ENCODE results near the gene ADARB2. TPM values are rescaled to one million over a fixed set of nuclear protein-coding genes. Genes with fewer than 3 reads are reported as not detected.

ADARB2 gene
- total RNA-seq, 1 donor from 2014 or later = 1.2 TPM

DNA sequence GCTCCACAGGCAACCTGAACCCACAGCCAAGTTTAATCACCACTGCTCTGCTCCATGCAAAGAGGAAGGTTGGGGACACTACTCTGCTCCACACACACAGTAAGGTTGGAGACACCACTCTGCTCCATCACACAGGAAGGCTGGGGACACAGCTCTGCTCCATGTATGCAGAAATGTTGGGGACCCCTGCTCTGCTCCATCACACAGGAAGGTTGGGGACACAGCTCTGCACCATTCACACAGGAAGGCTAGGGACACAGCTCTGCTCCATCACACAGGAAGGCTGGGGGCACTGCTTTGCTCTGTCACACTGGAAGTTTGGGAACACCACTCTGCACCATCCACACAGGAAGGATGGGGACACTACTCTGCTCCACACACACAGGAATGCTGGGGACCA is 14.8 kb upstream of the ADARB2 start:
- intact Hi-C loops (cut with DNase I) = no loop called here

DNA sequence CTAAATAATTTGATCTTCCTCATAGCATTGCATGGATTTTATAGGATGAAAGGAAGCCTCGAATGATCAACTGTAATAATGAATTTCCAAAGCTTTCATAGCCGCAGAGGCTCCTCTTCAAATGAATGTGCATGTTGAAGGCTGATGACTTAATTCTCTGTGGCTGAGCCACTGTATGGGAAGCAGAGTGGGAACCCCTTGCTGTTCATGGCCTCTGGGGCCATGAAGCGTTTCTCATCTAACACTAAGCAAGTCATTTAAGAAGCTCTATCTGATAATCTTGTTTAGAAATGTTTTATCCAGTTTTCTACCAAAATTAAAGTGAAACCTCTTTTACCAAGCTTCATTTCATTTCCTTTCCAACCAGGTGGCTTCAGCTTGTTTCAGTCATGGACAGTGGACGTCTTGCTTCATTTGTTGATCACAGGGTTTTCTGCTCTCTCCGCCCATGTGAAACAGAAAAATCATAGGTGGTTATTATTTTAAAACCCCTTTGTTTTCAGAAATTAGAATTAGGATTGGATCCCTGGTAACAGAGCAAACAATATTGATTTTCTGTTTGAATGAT is 10.3 kb upstream of the ADARB2 start:
- no peak overlapping the region for H3K4me3 ChIP-seq
- no peaks in the 10 kb centered on the region for H3K27me3 ChIP-seq
- no peaks in the 10 kb centered on the region for H3K4me1 ChIP-seq
- DNase-seq (no peak), ATAC-seq (no peak)
- TF ChIP-seq, protein P1, sequence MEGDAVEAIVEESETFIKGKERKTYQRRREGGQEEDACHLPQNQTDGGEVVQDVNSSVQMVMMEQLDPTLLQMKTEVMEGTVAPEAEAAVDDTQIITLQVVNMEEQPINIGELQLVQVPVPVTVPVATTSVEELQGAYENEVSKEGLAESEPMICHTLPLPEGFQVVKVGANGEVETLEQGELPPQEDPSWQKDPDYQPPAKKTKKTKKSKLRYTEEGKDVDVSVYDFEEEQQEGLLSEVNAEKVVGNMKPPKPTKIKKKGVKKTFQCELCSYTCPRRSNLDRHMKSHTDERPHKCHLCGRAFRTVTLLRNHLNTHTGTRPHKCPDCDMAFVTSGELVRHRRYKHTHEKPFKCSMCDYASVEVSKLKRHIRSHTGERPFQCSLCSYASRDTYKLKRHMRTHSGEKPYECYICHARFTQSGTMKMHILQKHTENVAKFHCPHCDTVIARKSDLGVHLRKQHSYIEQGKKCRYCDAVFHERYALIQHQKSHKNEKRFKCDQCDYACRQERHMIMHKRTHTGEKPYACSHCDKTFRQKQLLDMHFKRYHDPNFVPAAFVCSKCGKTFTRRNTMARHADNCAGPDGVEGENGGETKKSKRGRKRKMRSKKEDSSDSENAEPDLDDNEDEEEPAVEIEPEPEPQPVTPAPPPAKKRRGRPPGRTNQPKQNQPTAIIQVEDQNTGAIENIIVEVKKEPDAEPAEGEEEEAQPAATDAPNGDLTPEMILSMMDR (IDR thresholded peaks at IDR 0.05) = no peak
- H3K36me3 ChIP-seq = no peaks in the 10 kb centered on the region
- H3K9me3 ChIP-seq = peaks cover 10% of the 10 kb centered on the region
- H3K27ac ChIP-seq = no peak overlapping the region
- intact Hi-C loops (cut with DNase I) = no loop called here

More for the DNA sequence above, 14.8 kb upstream of the ADARB2 start:
- Histone ChIP-seq H3K9me3 (peaks cover 10% of the 10 kb centered on the region), H3K4me1 (no peaks in the 10 kb centered on the region), H3K4me3 (no peak overlapping the region), H3K27me3 (no peaks in the 10 kb centered on the region), H3K36me3 (no peaks in the 10 kb centered on the region), H3K27ac (no peak overlapping the region)
- TF ChIP-seq, protein P1 (IDR thresholded peaks at IDR 0.05) = no peak
- ATAC-seq (no peak), DNase-seq (no peak)

DNA sequence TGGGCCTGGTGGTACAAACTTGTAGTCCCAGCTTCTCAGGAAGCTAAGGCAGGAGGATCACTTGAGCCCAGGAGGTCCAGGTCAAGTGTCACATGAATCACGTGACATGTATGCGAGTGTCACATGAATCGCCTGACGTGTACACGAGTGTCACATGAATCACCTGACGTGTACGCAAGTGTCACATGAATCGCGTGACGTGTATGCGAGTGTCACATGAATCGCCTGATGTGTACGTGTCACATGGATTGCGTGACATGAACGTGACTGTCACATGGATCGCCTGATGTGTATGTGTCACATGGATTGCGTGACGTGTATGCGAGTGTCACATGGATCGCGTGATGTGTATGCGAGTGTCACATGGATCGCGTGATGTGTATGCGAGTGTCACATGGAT is 9.5 kb upstream of the ADARB2 start:
- H3K36me3 ChIP-seq = no peaks in the 10 kb centered on the region
- TF ChIP-seq, protein P1 (IDR thresholded peaks at IDR 0.05) = no peak
- no peak overlapping the region for H3K27ac ChIP-seq
- intact Hi-C loops (cut with DNase I) = no loop called here
- no peak overlapping the region for H3K4me3 ChIP-seq
- H3K27me3 ChIP-seq = no peaks in the 10 kb centered on the region
- DNase-seq (no peak), ATAC-seq (no peak)
- H3K9me3 ChIP-seq = peaks cover 10% of the 10 kb centered on the region
- H3K4me1 ChIP-seq = no peaks in the 10 kb centered on the region

DNA sequence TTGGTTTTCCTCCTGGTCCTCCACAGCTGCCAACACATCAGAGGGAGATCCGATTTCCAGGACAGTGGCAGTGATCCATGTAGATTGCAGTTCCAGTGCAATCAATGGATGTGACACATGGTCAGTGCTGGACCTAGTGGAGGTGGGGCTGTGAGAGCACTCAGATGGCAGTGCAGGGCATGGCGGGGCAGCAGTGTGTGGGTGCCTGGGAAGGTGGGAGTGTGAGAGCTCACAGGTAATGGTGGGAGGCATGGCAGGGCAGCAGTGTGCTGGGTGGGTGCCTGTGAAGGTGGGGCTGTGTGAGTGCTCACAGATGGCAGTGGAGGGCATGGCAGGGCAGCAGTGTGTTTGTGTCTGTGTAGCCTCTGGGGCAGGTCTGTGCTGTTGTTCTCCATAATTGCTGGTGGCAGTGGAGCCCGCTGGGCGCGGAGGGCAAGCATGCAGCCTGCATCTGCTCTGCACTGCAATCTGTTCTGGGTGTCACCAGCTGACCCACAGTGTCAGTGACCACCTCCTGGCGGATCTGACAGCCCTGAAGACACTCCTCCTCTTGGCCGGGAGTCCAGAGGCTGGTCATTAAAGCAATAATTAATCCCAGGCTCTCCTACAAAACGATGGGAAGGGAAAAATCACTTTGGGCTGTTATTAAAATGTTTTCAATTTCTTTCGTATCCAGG is 8.6 kb upstream of the ADARB2 start:
- Histone ChIP-seq H3K36me3 (no peaks in the 10 kb centered on the region), H3K4me3 (no peak overlapping the region), H3K27ac (no peak overlapping the region), H3K9me3 (peaks cover 6% of the 10 kb centered on the region), H3K27me3 (no peaks in the 10 kb centered on the region), H3K4me1 (no peaks in the 10 kb centered on the region)
- ATAC-seq (peak; percentile 26), DNase-seq (no peak)
- TF ChIP-seq, protein P1 (IDR thresholded peaks at IDR 0.05) = no peak
- intact Hi-C loops (cut with DNase I) = no loop called here

DNA sequence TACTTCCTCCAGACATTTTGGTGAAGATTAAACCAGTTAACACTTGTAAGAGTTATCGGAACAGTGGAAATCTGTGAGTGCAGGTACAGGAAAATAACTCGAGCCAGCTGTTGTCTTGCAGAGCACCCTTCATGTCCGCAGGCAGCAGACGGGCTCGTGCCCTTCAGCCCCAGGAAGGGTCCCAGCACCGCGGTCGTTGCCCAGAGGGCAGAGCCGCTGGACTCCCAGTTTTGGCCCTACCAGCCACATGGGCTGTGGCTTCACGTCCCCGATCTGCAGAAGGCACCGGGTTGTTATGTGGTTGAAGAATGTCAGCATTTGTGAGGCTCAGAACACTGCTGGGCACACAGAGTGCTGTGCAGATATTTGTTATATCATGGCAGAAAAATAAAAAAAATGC is 7.2 kb upstream of the ADARB2 start:
- Histone ChIP-seq H3K4me1 (no peaks in the 10 kb centered on the region), H3K27ac (no peak overlapping the region), H3K9me3 (no peaks in the 10 kb centered on the region), H3K4me3 (no peak overlapping the region), H3K36me3 (no peaks in the 10 kb centered on the region), H3K27me3 (peaks cover 7% of the 10 kb centered on the region)
- ATAC-seq (no peak), DNase-seq (no peak)
- intact Hi-C loops (cut with DNase I) = no loop called here
- TF ChIP-seq, protein P1 (IDR thresholded peaks at IDR 0.05) = no peak
